ENCODE measurements around the gene CDH11.

CDH11 gene

DNA sequence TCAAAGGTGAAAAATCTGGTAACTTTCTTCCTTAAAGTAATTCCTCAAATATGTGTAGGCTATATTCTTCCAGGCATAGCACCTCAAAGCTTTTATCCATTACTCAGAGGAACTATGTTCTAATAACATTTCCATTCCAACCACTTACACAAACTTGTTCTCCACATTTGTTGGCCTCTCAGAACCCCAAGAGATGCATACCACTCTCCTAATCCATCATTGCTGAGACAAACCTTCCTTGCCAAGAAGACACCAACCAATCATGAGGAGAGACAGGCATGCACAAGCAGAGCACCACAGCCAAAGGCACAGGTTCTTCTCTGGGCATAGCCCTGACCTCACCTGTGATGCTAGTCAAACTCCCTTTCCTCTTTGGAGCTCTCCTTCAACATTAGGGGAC lies 20.9 kb downstream of the CDH11 start:
- DNase-seq (ENCODE audit: low read depth, low spot score), result no peak
- H3K4me3 ChIP-seq (ENCODE audit: low read depth, low read length), result no peak overlapping the region
- TF ChIP-seq, protein P1, sequence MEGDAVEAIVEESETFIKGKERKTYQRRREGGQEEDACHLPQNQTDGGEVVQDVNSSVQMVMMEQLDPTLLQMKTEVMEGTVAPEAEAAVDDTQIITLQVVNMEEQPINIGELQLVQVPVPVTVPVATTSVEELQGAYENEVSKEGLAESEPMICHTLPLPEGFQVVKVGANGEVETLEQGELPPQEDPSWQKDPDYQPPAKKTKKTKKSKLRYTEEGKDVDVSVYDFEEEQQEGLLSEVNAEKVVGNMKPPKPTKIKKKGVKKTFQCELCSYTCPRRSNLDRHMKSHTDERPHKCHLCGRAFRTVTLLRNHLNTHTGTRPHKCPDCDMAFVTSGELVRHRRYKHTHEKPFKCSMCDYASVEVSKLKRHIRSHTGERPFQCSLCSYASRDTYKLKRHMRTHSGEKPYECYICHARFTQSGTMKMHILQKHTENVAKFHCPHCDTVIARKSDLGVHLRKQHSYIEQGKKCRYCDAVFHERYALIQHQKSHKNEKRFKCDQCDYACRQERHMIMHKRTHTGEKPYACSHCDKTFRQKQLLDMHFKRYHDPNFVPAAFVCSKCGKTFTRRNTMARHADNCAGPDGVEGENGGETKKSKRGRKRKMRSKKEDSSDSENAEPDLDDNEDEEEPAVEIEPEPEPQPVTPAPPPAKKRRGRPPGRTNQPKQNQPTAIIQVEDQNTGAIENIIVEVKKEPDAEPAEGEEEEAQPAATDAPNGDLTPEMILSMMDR (IDR thresholded peaks at IDR 0.05; ENCODE audit: insufficient read depth, low read length, missing control alignments), result no peak
- ChIA-PET CTCF (no interaction called here), POLR2A (no interaction called here)

DNA sequence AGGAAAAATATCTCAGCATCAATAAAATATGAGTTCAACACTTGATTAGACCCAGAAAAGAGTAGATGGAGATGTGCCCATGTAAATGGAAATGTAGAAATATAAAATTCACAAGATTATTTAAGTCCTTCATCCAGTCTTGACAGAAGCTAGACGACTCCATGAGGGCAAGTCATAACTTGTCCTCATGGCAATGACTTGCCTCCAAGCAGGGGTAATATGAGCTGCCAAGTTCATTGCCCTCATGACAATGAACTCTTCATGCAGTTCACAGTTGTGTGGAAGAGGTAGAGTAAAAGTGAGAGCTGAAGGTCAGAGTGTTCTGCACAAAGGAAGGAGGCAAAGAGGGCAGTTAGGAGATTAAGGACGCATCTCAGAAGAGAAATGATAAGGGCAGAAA lies 22.3 kb downstream of the CDH11 start:
- ChIA-PET CTCF (interaction anchor here (0.8 kb wide), 1 partner anchor 14 kb away, joined by 3 read pairs; no protein-coding TSS in a partner anchor), POLR2A (no interaction called here)
- no peak overlapping the region for H3K4me3 ChIP-seq (ENCODE audit: low read depth, low read length)
- no peak for DNase-seq (ENCODE audit: low read depth, low spot score)
- TF ChIP-seq, protein P1 (IDR thresholded peaks at IDR 0.05; ENCODE audit: insufficient read depth, low read length, missing control alignments), result no peak

DNA sequence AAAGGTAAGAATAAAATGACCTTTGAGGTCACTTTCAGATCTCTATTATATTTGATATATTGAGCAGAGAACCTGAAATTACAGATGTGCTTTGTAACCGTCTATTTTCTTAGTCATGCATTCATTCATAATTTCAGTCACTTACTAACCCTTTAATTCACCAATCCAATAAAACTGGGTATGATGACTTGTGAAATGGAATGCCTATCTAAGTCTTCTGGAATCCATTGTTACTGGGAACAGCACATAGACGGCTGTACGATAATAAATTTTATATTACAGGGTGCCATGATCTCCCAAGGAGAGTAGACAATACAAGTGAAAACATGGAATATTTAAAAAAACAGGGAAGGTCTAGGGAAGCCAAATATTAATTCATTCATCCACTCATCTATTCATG lies 22.9 kb downstream of the CDH11 start:
- DNase-seq (ENCODE audit: low read depth, low spot score), result no peak
- TF ChIP-seq, protein P1 (IDR thresholded peaks at IDR 0.05; ENCODE audit: insufficient read depth, low read length, missing control alignments), result no peak
- ChIA-PET CTCF (interaction anchor here (0.8 kb wide), 1 partner anchor 15 kb away, joined by 3 read pairs; no protein-coding TSS in a partner anchor), POLR2A (no interaction called here)
- no peak overlapping the region for H3K4me3 ChIP-seq (ENCODE audit: low read depth, low read length)

DNA sequence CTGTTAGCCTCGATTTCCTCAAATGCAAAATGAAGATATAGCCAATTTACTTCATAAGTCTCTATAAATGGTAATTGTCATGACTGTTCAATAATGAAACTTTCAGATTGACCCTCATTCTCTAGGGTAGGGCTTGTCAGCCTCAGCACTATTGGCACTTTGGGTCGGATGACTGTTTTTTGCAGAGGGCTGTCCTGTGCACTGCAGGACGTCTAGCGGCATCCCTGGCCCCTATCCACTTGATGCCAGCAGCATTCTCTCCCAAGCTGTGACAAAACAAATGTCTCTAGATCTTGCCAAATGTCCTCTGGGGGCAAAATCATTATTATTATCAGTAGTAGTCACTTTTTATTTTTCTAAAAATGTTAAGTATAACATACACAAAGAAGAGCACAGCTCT lies 24.6 kb downstream of the CDH11 start:
- ChIA-PET CTCF (no interaction called here), POLR2A (no interaction called here)
- TF ChIP-seq, protein P1 (IDR thresholded peaks at IDR 0.05; ENCODE audit: insufficient read depth, low read length, missing control alignments), result no peak
- DNase-seq (ENCODE audit: low read depth, low spot score), result no peak
- H3K4me3 ChIP-seq (ENCODE audit: low read depth, low read length), result no peak overlapping the region

DNA sequence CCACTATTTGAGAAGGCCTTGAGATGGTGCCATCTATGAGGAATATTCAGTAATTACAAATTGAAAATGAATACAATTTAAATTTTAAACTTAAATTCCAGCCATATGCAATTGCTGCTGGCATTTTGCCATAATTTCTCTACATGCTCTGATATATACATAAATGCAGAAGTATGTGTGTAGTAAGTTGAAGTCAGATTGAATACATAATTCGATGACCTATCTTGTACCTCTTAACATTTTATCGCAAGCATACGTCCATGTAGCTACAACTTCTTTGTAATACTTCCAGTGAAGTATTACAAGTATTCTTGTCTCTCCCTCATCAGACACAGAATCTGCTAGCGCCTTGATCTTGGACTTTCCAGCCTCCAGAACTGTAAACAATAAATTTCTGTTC lies 26.0 kb downstream of the CDH11 start:
- POLR2A ChIA-PET, result no interaction called here
- DNase-seq (ENCODE audit: low read depth, low spot score), result no peak
- CTCF ChIA-PET, result no interaction called here

DNA sequence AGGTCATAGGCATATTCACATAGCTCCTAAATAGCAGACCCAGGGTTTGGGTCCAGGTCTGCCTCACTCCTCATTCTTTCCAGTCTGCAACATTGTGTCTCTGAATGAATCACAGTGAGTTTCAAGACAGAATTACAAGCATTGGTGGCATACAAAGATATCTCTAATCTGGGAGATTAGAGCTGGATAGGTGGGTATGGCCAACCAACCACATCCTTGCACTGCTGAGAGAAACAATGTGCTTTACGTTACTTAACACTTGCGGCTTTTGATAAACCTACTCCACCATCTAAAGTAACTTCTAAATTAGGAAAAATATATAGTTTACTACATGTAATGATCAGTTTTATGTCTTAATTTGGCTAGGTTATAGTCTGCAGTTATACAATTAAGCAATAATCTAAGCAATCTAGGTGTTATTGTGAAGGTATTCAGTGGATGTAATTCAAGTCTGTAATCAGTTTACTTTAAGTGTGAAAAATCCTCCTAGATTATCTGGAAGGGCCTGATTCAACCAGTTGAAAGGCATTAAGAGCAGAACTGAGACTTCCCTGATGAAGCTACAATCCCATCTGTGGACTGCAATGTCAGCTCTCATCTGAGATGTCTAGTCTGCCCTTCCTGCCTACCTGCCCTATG lies 26.7 kb downstream of the CDH11 start:
- DNase-seq (ENCODE audit: low read depth, low spot score), result no peak
- TF ChIP-seq, protein P1 (IDR thresholded peaks at IDR 0.05; ENCODE audit: insufficient read depth, low read length, missing control alignments), result no peak
- CTCF ChIA-PET, result no interaction called here
- POLR2A ChIA-PET, result no interaction called here
- no peak overlapping the region for H3K4me3 ChIP-seq (ENCODE audit: low read depth, low read length)

More for the DNA sequence above, 26.0 kb downstream of the CDH11 start:
- no peak overlapping the region for H3K4me3 ChIP-seq (ENCODE audit: low read depth, low read length)
- TF ChIP-seq, protein P1 (IDR thresholded peaks at IDR 0.05; ENCODE audit: insufficient read depth, low read length, missing control alignments), result no peak
